Uterus (tissue), 2 donors: ENCODE data around the gene COL9A3.

Experiments
- CTCF ChIP-seq, 4 experiments: fragments of 200-600 bp in 2 of 4; fragments of 450-650 bp in 2 of 4; sonication (generic) in 2 of 4; IDR thresholded peaks; one replicate each; pipeline ENCODE4 v1.5.1; 2016 to 2019; ENCODE audit warnings: antibody characterized with exemption in 4 of 4, mild to moderate bottlenecking in 2 of 4, moderate library complexity in 1 of 4
- POLR2A ChIP-seq, 2 donors: fragments of 450-650 bp; IDR thresholded peaks; one replicate each; pipeline ENCODE4 v1.6.1; 2016; ENCODE audit warnings: antibody characterized with exemption in 2 of 2, mild to moderate bottlenecking in 1 of 2, moderate library complexity in 1 of 2

DNA sequence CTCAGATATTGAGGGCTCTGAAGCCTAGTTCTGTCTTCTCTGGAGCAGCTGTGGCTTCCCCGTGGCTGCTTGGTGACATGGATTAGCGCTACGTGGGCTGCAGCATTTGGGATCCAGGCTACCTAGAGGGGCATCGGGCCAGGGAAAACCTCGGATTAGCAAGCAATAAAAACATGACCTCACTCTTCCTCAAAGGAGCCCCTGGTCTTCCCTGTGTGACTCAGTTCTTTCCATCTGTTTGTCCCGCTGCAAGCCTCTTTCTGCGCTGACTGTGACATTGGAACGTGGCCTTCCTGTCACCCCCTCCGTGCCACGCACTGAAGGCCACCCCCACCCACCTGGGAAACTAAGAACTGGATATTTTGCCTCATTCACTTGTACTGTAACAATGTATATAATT lies 17.0 kb upstream of the COL9A3 start:
- no peak for TF ChIP-seq CTCF (IDR thresholded peaks at IDR 0.05)
- TF ChIP-seq POLR2A (IDR thresholded peaks at IDR 0.05), result no peak
